ENCODE results near the gene ALOX5AP.

GRCh38 chr13:30797847-30798535, 62.6 kb downstream of the ALOX5AP start:
- no peak for TF ChIP-seq CTCF (conservative IDR thresholded peaks at IDR 0.05; ENCODE audit: low read depth, low read length)
- TF ChIP-seq EZH2phosphoT487 (IDR thresholded peaks at IDR 0.05; ENCODE audit: borderline replicate concordance, low read length): no peak
- TF ChIP-seq EZH2 (IDR thresholded peaks at IDR 0.05; ENCODE audit: low read length, unreplicated experiment): no peak

Measured in PC-3 (cell line).